Stimulated activated CD4-positive, alpha-beta T cell treated with anti-CD3 and anti-CD28 coated beads, TNF-alpha, amount 100 ng/mL, for 1 hour (primary cell): ENCODE measurements around the gene PCDHGA1.
"Not testable (repeated sequence)": the region's sequence is repeated elsewhere in the genome, so short reads cannot be mapped to it uniquely, and the experiment has no call there.

Experiments
- DNase-seq, 3 donors: peaks; one replicate each; pipeline ENCODE4 v3.0.0-alpha.2; 2020; ENCODE audit warnings: low read depth in 3 of 3, low spot score in 1 of 3

Gene PCDHGA1

DNA sequence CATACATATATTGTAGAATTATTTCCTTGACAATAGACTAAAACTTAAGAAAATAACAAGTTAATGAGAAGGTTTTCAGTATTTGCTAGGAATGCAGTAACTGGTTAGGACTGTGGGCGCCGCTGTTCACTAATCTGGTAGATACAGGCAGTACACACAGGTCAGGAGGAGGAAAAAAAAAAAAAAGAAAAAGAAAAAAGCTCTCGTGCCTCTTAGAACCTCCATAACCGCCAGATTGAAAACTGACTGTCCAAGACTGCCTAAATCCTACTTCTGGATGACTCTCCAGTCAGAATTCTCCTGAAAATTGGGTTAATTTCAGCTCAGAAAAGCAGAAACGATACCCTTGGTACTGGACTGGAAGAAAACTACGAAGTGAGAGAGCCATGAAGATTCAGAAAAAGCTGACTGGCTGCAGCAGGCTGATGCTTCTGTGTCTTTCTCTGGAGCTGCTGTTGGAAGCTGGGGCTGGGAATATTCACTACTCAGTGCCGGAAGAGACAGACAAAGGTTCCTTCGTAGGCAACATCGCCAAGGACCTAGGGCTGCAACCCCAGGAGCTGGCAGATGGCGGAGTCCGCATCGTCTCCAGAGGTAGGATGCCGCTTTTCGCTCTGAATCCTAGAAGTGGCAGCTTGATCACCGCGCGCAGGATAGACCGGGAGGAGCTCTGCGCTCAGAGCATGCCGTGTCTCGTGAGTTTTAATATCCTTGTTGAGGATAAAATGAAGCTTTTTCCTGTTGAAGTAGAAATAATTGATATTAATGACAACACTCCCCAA is at the start of gene PCDHGA1:
Gene PCDHGA1 (plus strand): TSS at position 216 of the 782 bp plus-strand sequence.
- no peak for DNase-seq

DNA sequence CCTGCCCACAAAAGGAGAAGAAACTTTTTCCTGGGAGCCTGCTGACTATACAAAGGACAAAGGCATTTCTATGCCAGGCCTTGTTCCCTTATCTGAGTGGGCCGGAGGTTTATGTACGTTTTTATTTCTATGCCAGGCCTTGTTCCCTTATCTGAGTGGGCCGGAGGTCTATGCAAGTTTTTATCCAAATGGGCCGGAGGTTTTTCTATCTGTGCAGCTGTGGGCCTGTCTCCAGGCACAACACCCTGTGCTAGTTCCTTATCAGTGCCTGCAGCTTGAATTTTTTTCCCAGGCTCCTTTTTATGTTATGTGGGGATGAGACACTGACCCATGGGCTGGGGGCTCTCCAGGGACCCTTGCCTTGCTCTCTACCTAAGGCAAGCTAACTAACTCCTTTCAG is 31.9 kb upstream of the PCDHGA1 start:
- no peak for DNase-seq

DNA sequence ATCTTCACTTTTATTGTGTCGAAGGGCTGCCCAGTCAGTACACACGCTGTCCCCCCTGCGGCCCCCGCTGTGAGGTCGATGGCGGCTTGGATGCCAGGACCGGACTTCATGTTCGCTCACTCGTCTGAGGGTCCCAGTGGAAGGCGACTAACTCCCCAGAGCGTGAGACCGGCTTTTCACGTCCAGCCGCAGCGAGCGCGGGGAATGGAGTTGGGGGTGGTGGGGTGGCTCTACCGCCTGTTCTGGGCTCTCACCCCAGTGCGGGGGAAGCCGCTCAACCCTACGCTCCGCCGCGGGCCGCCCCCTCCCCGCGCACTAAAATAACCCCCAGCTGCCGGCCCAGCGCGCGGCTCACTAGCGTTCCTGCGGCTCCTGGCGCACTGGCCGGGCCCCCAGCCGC is 26.6 kb upstream of the PCDHGA1 start, which contains the start of gene SLC25A2:
Gene SLC25A2 (minus strand): TSS at position 294 of the 400 bp plus-strand sequence. CDS start 184 bp downstream, at position 110.
- DNase-seq, result no peak

DNA sequence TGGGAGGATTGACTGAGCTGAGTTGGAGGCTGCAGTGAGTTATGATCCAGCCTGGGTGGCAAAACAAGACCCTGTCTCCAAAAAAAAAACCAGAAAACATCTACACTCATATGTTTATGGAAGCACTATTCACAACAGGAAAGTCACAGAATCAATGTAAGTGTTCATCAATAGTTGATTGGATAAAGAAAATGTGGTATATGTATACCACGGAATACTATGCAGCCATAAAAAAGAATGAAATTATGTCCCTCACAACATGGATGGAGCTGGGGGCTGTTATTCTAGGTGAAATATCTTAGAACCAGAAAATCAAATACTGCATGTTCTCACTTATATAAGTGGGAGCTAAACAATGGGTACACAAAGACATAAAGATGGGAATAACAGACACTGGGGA is 23.7 kb upstream of the PCDHGA1 start:
- no peak for DNase-seq

DNA sequence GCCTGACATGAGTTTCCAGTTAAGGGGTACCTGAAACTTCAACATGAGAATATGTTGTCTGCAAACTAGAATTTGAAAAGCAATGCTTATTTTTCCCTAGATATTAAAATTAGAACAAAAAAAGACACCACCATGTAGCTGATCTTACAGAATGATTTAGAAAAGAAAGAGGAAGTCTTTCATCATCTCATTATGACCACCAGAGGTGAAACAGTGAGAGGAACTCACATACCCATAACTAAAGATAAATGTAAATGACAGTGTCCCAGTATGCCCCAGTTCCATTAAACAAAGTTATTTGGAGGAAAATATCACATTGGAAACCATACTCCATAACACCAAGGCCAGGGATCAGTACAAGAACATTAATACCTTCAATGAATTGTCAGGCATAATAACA is 16.6 kb upstream of the PCDHGA1 start:
- DNase-seq, result no peak

DNA sequence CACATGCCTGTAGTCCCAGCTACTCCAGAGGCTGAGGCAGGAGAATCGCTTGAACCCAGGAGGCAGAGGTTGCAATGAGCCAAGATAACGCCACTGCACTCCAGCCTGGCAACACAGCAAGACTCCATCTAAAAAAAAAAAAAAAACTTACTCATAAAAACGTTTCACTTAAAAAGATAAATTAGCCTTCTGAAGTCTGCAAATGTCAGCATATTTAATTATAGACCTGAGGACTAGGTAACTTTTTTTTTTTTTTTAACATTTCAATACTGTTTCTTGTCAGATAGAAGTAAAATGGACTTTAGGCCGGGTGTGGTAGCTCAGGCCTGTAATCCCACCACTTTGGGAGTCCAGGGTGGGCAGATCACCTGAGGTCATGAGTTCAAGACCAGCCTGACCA is 13.4 kb upstream of the PCDHGA1 start:
- DNase-seq, result not testable (repeated sequence)

DNA sequence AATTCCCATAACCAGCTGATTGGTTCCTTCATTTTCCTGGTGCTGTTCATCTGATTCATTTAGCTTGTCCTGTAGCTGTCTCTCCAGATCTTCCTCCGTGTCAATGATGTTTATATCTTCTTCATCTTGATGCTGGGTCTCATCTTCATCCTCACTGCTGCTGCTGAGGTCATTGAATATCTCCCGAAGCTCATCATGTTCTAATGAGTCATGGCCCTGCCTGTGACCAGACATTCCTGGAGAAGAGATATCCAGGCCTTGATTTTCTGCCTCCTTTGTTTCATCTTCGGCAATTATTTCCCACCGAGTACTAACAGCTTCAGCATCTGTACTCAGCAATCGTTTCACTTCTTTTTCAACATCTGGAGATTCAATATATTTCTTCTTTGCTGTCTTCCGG is 11.1 kb upstream of the PCDHGA1 start:
- DNase-seq, result no peak

GRCh38 chr5:141319699-141320098 is 10.6 kb upstream of the PCDHGA1 start:
- DNase-seq, result no peak

GRCh38 chr5:141320225-141321169 is 9.8 kb upstream of the PCDHGA1 start, which contains the start of gene TAF7:
TSS of gene TAF7 (minus strand) at chr5:141320784. CDS start at chr5:141320044, 740 bp downstream.
- peak; percentile 78 to 87 (median 82) for DNase-seq

- DNase-seq, result no peak
Measured at GRCh38 chr5:141322261-141322660, 8.1 kb upstream of the PCDHGA1 start.

DNA sequence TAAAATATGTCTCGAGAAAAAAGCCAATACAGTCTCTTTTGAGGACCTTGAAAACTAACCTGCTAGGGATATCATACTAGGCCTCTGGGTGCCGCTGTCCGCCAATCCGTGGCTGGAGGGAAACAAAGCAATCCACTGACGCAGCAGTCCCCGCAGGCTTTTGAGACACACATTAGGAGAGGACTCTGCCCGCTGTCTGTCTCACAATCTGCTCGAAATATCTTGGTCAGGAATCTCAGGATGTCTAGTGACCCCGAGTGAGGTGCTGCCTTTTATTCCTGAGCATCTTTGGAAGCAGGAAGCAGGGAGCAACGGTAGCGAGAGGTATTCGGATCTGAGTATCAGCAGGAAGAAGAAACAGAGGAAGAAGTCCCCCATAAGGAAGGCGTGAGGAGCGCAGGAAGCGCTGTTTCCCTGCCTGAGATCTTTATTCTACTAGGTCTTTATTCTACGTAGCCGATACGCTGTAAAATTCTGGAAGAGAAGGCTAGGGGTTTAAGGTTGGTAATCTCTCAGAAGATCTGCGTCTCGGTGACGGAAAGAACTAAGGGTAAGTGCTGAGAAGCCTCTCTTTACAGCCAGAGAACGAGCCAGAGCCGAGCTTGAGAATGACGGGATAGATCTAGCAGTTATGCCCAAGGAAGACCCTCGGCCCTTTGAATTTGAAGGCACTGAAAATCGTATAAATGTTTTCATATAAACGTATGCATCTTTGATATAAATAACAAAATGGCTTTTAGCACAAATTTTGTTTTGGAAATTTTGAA is 4.0 kb upstream of the PCDHGA1 start:
- peak; percentile 29 to 48 (median 39) for DNase-seq

DNA sequence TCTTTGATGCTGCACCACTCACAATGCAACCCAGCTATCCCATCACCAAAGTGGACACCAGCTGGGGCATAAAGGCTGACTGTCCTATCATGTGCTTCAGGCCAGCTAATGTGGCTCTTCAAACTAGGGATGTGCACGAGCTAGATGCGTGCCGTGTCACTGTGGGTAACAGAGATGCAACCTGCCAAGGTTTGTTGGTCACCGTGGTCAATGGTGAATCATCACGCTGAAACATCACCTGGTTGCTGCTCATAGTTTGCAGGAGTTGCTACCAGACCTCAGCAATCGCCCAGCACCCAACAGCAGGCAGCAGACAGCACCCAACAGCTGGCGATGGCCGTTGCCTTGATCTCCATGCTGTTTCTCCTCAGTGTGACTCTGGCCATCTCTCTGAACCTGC is 2.1 kb upstream of the PCDHGA1 start:
- no peak for DNase-seq

GRCh38 chr5:141332571-141332970 is 2.3 kb downstream of the PCDHGA1 start:
- DNase-seq, result not testable (repeated sequence)

DNA sequence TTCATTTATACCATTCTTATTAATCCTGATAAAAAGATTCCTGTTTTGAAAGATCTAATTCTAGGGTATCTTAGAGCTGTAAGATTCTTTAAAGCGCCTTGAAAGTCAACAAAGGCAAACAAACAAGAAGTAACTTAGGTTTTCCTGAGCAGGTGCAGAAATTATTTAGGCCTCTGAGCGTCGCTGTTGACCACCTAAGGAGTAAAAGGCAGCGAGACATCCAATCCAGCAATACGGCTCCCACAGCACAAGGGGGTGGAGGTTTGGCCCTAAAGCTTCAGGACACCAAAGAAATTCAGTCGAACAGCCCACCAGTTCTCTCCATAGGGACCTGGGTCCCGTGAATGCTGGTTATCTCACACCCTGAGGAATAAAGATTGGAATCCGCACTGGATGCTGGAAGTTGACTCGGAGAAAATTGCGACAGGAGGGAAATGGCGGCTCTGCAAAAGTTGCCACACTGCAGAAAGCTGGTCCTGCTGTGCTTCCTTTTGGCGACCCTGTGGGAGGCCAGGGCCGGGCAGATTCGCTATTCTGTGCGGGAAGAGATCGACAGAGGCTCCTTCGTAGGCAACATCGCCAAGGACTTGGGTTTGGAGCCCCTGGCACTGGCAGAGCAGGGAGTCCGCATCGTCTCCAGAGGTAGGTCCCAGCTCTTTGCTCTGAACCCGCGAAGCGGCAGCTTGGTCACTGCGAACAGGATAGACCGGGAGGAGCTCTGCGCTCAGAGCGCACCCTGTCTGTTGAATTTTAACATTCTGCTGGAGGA is 8.4 kb downstream of the PCDHGA1 start, which contains the start of gene PCDHGA2:
Gene PCDHGA2 (plus strand): TSS at position 223 of the 769 bp plus-strand sequence.
- no peak for DNase-seq

- not testable (repeated sequence) for DNase-seq
Measured at GRCh38 chr5:141340781-141341354, 10.6 kb downstream of the PCDHGA1 start.

GRCh38 chr5:141342773-141343172 is 12.5 kb downstream of the PCDHGA1 start:
- no peak for DNase-seq

- no peak for DNase-seq
Measured at GRCh38 chr5:141343242-141343952, 13.1 kb downstream of the PCDHGA1 start, which contains the start of gene PCDHGA3. TSS of gene PCDHGA3 (plus strand) at chr5:141343829. CDS start at chr5:141344034, 205 bp downstream.

- DNase-seq, result no peak
Measured at GRCh38 chr5:141343953-141344463, 13.7 kb downstream of the PCDHGA1 start.

DNA sequence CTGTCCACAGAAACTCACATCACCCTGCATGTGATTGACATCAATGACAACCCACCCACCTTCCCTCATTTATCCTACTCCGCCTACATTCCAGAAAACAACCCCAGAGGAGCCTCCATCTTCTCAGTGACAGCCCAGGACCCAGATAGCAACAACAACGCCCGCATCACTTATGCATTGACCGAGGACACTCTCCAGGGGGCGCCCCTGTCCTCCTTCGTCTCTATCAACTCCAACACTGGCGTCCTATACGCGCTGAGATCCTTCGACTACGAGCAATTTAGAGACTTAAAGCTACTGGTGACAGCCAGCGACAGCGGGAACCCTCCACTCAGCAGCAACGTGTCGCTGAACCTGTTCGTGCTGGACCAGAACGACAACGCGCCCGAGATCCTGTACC is 15.0 kb downstream of the PCDHGA1 start:
- DNase-seq, result no peak
